GM12891 (cell line): ENCODE results near the gene CMPK2.
A peak's percentile ranks its signal among the peaks of the same experiment; 100 is the strongest.
"Not testable (repeated sequence)": the region's sequence is repeated elsewhere in the genome, so short reads cannot be mapped to it uniquely, and the experiment has no call there.

Source experiments
- DNase-seq: peaks from one replicate; pipeline ENCODE4 v3.0.0; 2011; ENCODE audit warnings: low spot score; ENCODE audit not compliant: insufficient read length
- FAIRE-seq: peaks from 2 replicates; lab custom pipeline; 2011; peaks lifted over from hg19 to GRCh38; lab: Jason Lieb, UNC
- PAX5 ChIP-seq: IDR thresholded peaks from 2 replicates; pipeline ENCODE4 v1.6.1; 2011; ENCODE audit warnings: low read length, moderate library complexity, mild to moderate bottlenecking; ENCODE audit not compliant: insufficient read depth, severe bottlenecking
- POLR2A ChIP-seq: IDR thresholded peaks from 2 replicates; pipeline ENCODE4 v1.6.1; 2011; ENCODE audit warnings: low read depth, low read length, control low read depth
- POLR2AphosphoS5 ChIP-seq: IDR thresholded peaks from 2 replicates; pipeline ENCODE4 v1.6.1; 2011; ENCODE audit warnings: low read depth, low read length, control low read depth
- POU2F2 ChIP-seq: IDR thresholded peaks from 2 replicates; pipeline ENCODE4 v1.6.1; 2011; ENCODE audit warnings: low read depth, mild to moderate bottlenecking, control low read depth, low read length, moderate library complexity
- SPI1 ChIP-seq: IDR thresholded peaks from 2 replicates; pipeline ENCODE4 v1.6.1; 2011; ENCODE audit warnings: low read depth, low read length, control low read depth
- TAF1 ChIP-seq: IDR thresholded peaks from 2 replicates; pipeline ENCODE4 v1.6.1; 2011; ENCODE audit warnings: low read depth, low read length, control low read depth

Gene CMPK2

GRCh38 chr2:6864231-6864754 lies 1.4 kb downstream of the CMPK2 start:
- DNase-seq: no peak

DNA sequence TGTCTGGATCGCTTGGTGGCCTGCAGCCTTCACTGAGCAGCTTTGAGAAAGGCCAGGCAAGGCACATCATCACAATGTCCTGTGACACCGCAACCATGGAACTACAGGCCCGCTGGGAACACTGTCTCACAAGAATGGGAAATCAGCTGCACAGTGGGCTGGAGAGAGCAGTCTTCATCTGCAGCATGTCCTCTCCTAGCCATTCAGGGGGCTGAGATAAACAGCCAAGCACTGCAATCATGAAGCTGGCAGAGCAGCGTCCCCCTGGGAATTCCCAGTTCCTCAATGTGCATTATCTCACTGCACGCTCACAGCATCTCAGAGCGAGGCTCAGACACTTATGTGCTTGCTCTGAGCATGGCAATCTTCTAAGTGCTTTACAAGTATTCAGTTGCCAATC lies 1.9 kb downstream of the CMPK2 start:
- FAIRE-seq: no peak
- TF ChIP-seq POLR2AphosphoS5 (no peak), SPI1 (peak; percentile 48)
- no peak for DNase-seq

More at GRCh38 chr2:6864231-6864754, 1.4 kb downstream of the CMPK2 start:
- no peak for TF ChIP-seq TAF1
- no peak for FAIRE-seq

GRCh38 chr2:6860296-6860695 lies 5.4 kb downstream of the CMPK2 start:
- TF ChIP-seq SPI1 (no peak), POU2F2 (no peak), POLR2A (no peak), POLR2AphosphoS5 (no peak), PAX5 (no peak), TAF1 (no peak)
- DNase-seq (no peak), FAIRE-seq (no peak)

- not testable (repeated sequence) for FAIRE-seq, DNase-seq
These were observed 7.2 kb downstream of the CMPK2 start for GRCh38 chr2:6858466-6859027.

DNA sequence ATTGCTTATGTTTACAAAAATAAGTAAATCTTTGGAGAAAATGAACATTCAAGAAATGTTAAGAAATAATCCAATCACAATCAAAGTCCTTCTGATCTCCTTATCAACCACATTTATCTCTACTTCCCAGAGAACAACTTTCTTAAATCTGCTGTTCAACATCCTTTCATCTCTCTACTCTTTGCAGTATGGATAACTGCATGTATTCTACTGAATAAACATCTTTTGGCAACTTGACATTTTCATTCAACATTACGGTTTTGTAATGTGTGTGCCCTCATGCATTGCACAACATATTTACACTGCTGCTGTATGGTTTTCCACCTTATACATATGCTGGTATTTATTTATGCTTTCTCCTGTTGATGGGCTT lies 9.2 kb downstream of the CMPK2 start:
- TF ChIP-seq TAF1: no peak
- no peak for DNase-seq
- no peak for FAIRE-seq

- DNase-seq: no peak
- peak; percentile 54 for FAIRE-seq
- TF ChIP-seq TAF1 (no peak), POLR2AphosphoS5 (no peak), PAX5 (no peak), POLR2A (no peak), POU2F2 (no peak)
These were observed 9.7 kb downstream of the CMPK2 start for GRCh38 chr2:6855860-6856547.

- no peak for FAIRE-seq
- no peak for DNase-seq
- TF ChIP-seq POLR2AphosphoS5 (no peak), SPI1 (no peak), TAF1 (no peak), POLR2A (no peak), POU2F2 (no peak), PAX5 (no peak)
These were observed 11.3 kb downstream of the CMPK2 start for GRCh38 chr2:6854416-6854815.

DNA sequence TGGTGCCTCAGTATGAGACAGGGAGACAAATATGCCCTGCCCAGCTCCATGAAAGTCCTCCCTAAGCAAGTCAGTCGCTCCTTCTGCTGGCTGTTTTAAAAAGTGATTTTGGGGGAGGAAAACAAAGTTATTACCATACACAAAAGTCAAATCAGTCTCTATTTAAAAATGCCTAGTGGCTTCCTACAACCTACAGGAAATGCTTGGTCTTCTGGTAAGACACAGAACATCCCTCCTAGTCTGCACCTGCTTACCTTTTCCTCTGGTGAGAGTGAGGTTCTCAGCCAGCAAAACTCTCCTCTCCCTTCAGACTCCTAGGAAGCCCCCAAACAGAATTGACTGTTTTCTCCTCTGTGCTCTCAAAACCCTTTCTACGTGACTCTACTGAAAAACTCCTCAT lies 13.5 kb downstream of the CMPK2 start:
- DNase-seq: no peak
- TF ChIP-seq POU2F2 (no peak), SPI1 (no peak), POLR2AphosphoS5 (no peak), PAX5 (no peak), TAF1 (no peak), POLR2A (no peak)
- no peak for FAIRE-seq

DNA sequence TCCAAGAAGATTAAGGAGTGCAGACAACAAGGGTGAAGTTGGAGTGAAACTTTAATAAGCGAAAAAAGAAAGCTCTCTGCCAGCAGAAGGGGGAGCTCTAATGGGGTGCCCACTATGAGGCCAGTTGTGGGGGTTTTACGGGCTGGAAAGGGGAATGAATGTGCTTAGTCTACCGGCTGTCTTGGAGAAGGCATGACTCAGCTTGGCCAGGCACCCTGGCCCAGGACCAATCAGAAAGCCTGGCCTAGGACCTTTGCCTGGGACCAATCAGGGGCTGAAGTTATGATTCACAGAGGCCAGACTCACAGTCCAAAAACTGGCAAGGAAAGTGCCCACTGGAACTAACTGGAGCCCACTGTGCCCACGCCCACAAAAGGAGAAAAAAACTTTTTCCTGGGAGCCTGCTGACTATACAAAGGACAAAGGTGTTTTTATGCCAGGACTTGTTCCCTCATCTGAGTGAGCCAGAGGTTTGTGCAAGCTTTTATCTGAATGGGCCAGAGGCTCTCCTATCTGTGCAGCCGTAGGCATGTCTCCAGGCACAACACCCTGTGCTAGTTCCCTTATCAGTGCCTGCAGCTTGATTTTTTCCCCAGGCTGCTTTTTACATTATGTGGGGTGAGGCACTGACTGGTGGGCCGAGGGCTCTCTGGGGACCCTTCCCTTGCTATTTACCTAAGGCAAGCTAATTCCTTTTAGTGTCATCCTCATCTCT lies 18.6 kb downstream of the CMPK2 start:
- no peak for DNase-seq
- TF ChIP-seq TAF1: no peak
- TF ChIP-seq POU2F2: no peak
- no peak for TF ChIP-seq POLR2AphosphoS5
- TF ChIP-seq SPI1: no peak
- no peak for TF ChIP-seq PAX5
- TF ChIP-seq POLR2A: no peak
- no peak for FAIRE-seq

DNA sequence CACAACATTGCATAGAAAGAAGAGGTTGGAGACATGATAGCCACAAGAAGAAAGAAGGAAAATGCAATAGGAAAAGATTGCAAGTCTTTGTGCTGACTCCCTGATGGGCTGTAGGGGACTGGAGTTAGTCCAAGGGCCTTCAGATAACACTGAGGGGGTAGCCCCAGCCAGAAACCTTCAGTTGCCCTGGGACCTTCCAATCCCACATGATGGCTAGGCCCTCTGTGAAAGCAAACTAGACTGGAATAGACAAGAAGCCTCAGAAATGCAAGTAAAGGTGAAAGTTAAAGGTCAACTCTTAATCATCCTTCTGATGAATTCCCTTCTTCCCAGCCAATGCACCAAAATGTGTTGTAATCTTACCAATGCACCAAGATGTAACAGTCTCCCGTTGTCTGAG lies 19.2 kb downstream of the CMPK2 start:
- DNase-seq (no peak), FAIRE-seq (no peak)
- TF ChIP-seq PAX5 (no peak), TAF1 (no peak), POLR2A (no peak)

GRCh38 chr2:6845903-6846302 lies 19.8 kb downstream of the CMPK2 start:
- no peak for DNase-seq
- no peak for FAIRE-seq
- TF ChIP-seq PAX5 (no peak), POLR2A (no peak), POU2F2 (no peak), POLR2AphosphoS5 (no peak), TAF1 (no peak)
